Parathyroid adenoma (tissue), 2 donors: ENCODE data around the gene MARF1.

Experiments used
- H2AFZ ChIP-seq: fragments of 300-600 bp; sonication (generic); one replicate; pipeline ENCODE4 v1.7.0; 2017; ENCODE audit warnings: antibody characterized with exemption, mild to moderate bottlenecking
- H3K27ac ChIP-seq: fragments of 300-600 bp; sonication (generic); one replicate; pipeline ENCODE4 v1.7.0; 2017
- H3K27me3 ChIP-seq: fragments of 300-600 bp; sonication (generic); one replicate; pipeline ENCODE4 v1.7.0; 2017; ENCODE audit warnings: low read length; ENCODE audit not compliant: control insufficient read depth, insufficient read depth
- H3K36me3 ChIP-seq: fragments of 300-600 bp; sonication (generic); one replicate; pipeline ENCODE4 v1.7.0; 2017; ENCODE audit warnings: low read length; ENCODE audit not compliant: control insufficient read depth, insufficient read depth
- H3K4me1 ChIP-seq: fragments of 300-600 bp; sonication (generic); one replicate; pipeline ENCODE4 v1.7.0; 2017; ENCODE audit warnings: control low read depth
- H3K4me2 ChIP-seq: fragments of 300-600 bp; sonication (generic); one replicate; pipeline ENCODE4 v1.7.0; 2017; ENCODE audit warnings: low read length
- H3K4me3 ChIP-seq: fragments of 300-600 bp; sonication (generic); one replicate; pipeline ENCODE4 v1.7.0; 2017; ENCODE audit warnings: low read depth, low read length
- H3K79me2 ChIP-seq: fragments of 300-600 bp; sonication (generic); one replicate; pipeline ENCODE4 v1.7.0; 2017; ENCODE audit warnings: control low read depth
- H3K9ac ChIP-seq: fragments of 300-600 bp; sonication (generic); one replicate; pipeline ENCODE4 v1.7.0; 2017; ENCODE audit warnings: mild to moderate bottlenecking
- H3K9me3 ChIP-seq: fragments of 300-600 bp; sonication (generic); one replicate; pipeline ENCODE4 v1.7.0; 2017; ENCODE audit warnings: low read length; ENCODE audit not compliant: control insufficient read depth
- TF ChIP-seq, protein P1 (sequence below): fragments of 300-600 bp; sonication (generic); IDR thresholded peaks from one replicate; pipeline ENCODE4 v1.7.0; 2017; ENCODE audit warnings: antibody characterized with exemption, mild to moderate bottlenecking
- donor health status: primary hyperparathyroidism.

The MARF1 gene

DNA sequence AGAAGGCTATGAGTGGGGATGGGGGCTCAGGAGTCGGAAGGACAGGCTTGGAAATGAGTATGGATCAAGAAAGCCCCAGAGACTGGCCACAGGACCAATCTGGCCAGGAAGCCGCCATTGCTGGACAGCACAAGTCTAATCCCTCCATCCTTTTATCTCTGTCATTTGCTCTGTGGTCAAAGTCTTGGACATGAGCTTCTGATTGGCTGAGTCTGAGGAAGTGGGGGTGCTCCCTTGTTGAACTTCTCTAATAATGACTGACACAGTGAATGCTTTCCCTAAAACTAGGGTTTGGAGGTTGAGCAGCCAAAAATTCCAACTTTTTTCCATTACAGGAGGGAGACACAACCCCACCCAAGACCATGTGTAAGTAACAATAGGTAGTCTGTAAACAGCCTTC, 97.4 kb downstream of the MARF1 start:
- H3K4me2 ChIP-seq: no peak overlapping the region
- no peaks in the 10 kb centered on the region for H3K27me3 ChIP-seq
- H3K4me1 ChIP-seq: no peaks in the 10 kb centered on the region
- no peak overlapping the region for H3K27ac ChIP-seq
- H2AFZ ChIP-seq: no peak overlapping the region
- no peak overlapping the region for H3K4me3 ChIP-seq
- TF ChIP-seq, protein P1, sequence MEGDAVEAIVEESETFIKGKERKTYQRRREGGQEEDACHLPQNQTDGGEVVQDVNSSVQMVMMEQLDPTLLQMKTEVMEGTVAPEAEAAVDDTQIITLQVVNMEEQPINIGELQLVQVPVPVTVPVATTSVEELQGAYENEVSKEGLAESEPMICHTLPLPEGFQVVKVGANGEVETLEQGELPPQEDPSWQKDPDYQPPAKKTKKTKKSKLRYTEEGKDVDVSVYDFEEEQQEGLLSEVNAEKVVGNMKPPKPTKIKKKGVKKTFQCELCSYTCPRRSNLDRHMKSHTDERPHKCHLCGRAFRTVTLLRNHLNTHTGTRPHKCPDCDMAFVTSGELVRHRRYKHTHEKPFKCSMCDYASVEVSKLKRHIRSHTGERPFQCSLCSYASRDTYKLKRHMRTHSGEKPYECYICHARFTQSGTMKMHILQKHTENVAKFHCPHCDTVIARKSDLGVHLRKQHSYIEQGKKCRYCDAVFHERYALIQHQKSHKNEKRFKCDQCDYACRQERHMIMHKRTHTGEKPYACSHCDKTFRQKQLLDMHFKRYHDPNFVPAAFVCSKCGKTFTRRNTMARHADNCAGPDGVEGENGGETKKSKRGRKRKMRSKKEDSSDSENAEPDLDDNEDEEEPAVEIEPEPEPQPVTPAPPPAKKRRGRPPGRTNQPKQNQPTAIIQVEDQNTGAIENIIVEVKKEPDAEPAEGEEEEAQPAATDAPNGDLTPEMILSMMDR: no peak
- H3K9me3 ChIP-seq: no peaks in the 10 kb centered on the region
- no peaks in the 10 kb centered on the region for H3K36me3 ChIP-seq
- no peaks in the 10 kb centered on the region for H3K79me2 ChIP-seq
- H3K9ac ChIP-seq: no peak overlapping the region

DNA sequence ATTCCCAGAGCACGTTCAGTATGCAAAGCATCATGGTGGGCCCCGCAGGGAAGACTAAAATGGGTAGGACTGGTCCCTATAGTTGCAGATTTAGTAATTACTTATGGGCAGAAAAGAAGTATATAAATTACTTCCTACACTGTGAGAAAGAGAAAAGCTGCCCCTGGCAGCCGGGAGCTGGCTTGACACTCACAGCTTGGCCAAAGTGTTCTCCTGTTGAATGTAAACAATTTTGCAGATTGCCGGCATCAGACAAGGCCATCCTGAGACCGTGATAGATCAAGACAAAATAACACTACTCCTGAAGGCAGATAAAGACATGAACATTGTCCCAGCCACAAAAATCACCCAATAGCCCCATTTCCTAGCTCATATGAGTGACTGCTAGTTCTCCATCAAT, 98.5 kb downstream of the MARF1 start:
- no peaks in the 10 kb centered on the region for H3K79me2 ChIP-seq
- H3K4me3 ChIP-seq: no peak overlapping the region
- no peaks in the 10 kb centered on the region for H3K27me3 ChIP-seq
- no peaks in the 10 kb centered on the region for H3K36me3 ChIP-seq
- H3K4me1 ChIP-seq: no peaks in the 10 kb centered on the region
- no peak overlapping the region for H3K4me2 ChIP-seq
- no peak overlapping the region for H3K27ac ChIP-seq
- no peaks in the 10 kb centered on the region for H3K9me3 ChIP-seq
- H2AFZ ChIP-seq: no peak overlapping the region
- TF ChIP-seq, protein P1: no peak
- no peak overlapping the region for H3K9ac ChIP-seq
